Activated naive CD8-positive, alpha-beta T cell treated with anti-CD3 and anti-CD28 coated beads for 36 hours (primary cell): Measurements from ENCODE around the gene ANO10. TPM values are rescaled to one million over a fixed set of nuclear protein-coding genes. Genes with fewer than 3 reads are reported as not detected.

Experiments
- DNase-seq: peaks from one replicate; pipeline ENCODE4 v3.0.0; 2021
- H3K27ac Mint-ChIP-seq: one replicate; pipeline ENCODE4 v1.8.0; 2022; ENCODE audit warnings: mild to moderate bottlenecking, moderate library complexity, mixed read lengths
- H3K27me3 Mint-ChIP-seq: one replicate; pipeline ENCODE4 v1.8.0; 2022; ENCODE audit warnings: mild to moderate bottlenecking, mixed read lengths
- H3K36me3 Mint-ChIP-seq: one replicate; pipeline ENCODE4 v1.8.0; 2021; ENCODE audit warnings: mild to moderate bottlenecking, mixed read lengths
- H3K4me1 Mint-ChIP-seq: one replicate; pipeline ENCODE4 v1.8.0; 2021; ENCODE audit warnings: mixed read lengths
- H3K4me3 Mint-ChIP-seq: one replicate; pipeline ENCODE4 v1.8.0; 2022; ENCODE audit warnings: mild to moderate bottlenecking, moderate library complexity, mixed read lengths
- H3K9me3 Mint-ChIP-seq: one replicate; pipeline ENCODE4 v1.8.0; 2022; ENCODE audit warnings: mixed read lengths
- total RNA-seq, 2 experiments: library from RNA; stranded (reverse); gene quantifications; one replicate each; pipeline ENCODE4 v1.2.3, GENCODE V29; 2021

Gene ANO10
- total RNA-seq, 2 experiments from 2014 or later, result 7.5 to 10.1 TPM

DNA sequence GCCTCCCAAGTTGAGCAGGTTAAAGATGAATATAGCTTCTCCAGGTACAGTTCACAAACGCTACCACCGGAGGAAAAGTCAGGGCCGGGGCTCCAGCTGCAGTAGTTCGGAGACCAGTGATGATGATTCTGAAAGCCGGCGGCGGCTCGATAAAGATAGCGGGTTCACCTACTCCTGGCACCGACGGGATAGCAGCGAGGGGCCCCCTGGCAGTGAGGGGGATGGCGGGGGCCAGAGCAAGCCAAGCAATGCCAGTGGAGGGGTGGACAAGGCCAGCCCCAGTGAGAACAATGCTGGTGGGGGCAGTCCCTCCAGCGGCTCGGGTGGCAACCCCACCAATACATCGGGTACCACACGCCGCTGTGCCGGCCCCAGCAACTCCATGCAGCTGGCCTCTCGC lies 274.0 kb downstream of the ANO10 start:
- Mint-ChIP-seq H3K27ac (peak overlapping the region; percentile 95), H3K36me3 (peaks cover 89% of the 10 kb centered on the region), H3K4me3 (peak overlapping the region; percentile 47), H3K9me3 (peaks cover 17% of the 10 kb centered on the region), H3K27me3 (no peaks in the 10 kb centered on the region), H3K4me1 (peaks cover 64% of the 10 kb centered on the region)
- no peak for DNase-seq

- H3K4me3 Mint-ChIP-seq, result peak overlapping the region; percentile 47
- H3K4me1 Mint-ChIP-seq, result peaks cover 70% of the 10 kb centered on the region
- H3K27me3 Mint-ChIP-seq, result no peaks in the 10 kb centered on the region
- H3K36me3 Mint-ChIP-seq, result peaks cover 91% of the 10 kb centered on the region
- peaks cover 12% of the 10 kb centered on the region for H3K9me3 Mint-ChIP-seq
- peak; percentile 43 for DNase-seq
- H3K27ac Mint-ChIP-seq, result peak overlapping the region; percentile 95
These were observed 274.6 kb downstream of the ANO10 start for GRCh38 chr3:43346978-43347749.

DNA sequence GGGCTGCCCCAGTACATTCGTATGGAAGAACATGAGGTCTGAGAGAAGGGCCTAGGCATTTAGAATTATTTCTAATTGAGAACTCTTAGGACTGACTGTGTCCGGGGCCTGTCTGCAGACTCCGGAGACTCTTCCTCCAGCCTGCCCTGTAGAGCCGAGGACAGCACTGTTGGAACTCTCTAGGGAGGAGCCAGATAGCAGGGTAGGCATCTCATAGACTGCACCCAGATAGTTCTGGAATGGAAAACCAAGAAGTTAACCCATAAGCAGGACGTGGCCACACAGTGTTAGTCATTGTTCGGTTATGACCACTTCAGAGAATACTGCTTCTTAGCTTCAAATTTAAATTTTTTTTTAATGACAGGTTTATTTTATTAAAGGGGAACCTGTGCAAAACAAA lies 275.9 kb downstream of the ANO10 start:
- Mint-ChIP-seq H3K4me1 (peaks cover 69% of the 10 kb centered on the region), H3K27me3 (no peaks in the 10 kb centered on the region), H3K27ac (peak overlapping the region; percentile 91), H3K9me3 (peaks cover 4% of the 10 kb centered on the region), H3K4me3 (no peak overlapping the region), H3K36me3 (peaks cover 87% of the 10 kb centered on the region)
- peak; percentile 44 for DNase-seq

GRCh38 chr3:43345246-43345645 lies 276.6 kb downstream of the ANO10 start:
- H3K4me3 Mint-ChIP-seq, result no peak overlapping the region
- peaks cover 69% of the 10 kb centered on the region for H3K4me1 Mint-ChIP-seq
- H3K27me3 Mint-ChIP-seq, result no peaks in the 10 kb centered on the region
- no peak for DNase-seq
- peaks cover 4% of the 10 kb centered on the region for H3K9me3 Mint-ChIP-seq
- H3K36me3 Mint-ChIP-seq, result peaks cover 87% of the 10 kb centered on the region
- peak overlapping the region; percentile 91 for H3K27ac Mint-ChIP-seq

- Mint-ChIP-seq H3K27me3 (no peaks in the 10 kb centered on the region), H3K4me3 (no peak overlapping the region), H3K27ac (peak overlapping the region; percentile 79), H3K4me1 (peaks cover 69% of the 10 kb centered on the region), H3K36me3 (peaks cover 87% of the 10 kb centered on the region), H3K9me3 (peaks cover 8% of the 10 kb centered on the region)
- DNase-seq, result no peak
These were observed 277.3 kb downstream of the ANO10 start for GRCh38 chr3:43344520-43344919.

DNA sequence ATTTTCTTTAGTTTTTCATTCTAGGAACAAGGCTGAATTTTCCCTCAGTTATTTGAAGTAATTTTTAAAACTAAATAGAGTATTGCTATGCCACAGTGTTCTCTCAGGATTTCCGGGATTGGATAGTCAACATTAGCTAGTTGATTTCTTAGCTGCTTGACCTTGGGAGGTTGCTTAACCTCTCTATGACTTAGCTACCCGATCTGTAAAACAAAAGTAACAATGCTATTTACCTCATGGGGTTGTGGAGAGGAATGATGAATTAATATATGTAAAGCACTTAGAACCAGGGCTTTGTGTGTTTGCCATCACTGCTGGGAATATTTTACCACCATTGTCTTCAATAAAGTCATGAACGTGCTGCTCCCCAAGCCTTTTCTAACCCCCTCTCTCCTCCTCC lies 278.0 kb downstream of the ANO10 start:
- H3K27ac Mint-ChIP-seq, result peak overlapping the region; percentile 82

GRCh38 chr3:43343185-43343584 lies 278.6 kb downstream of the ANO10 start:
- peaks cover 58% of the 10 kb centered on the region for H3K4me1 Mint-ChIP-seq
- H3K27ac Mint-ChIP-seq, result peak overlapping the region; percentile 82
- H3K9me3 Mint-ChIP-seq, result peaks cover 15% of the 10 kb centered on the region
- no peak for DNase-seq
- H3K4me3 Mint-ChIP-seq, result no peak overlapping the region
- no peaks in the 10 kb centered on the region for H3K27me3 Mint-ChIP-seq
- H3K36me3 Mint-ChIP-seq, result peaks cover 88% of the 10 kb centered on the region

More for the DNA sequence above, 278.0 kb downstream of the ANO10 start:
- no peak for DNase-seq
- H3K36me3 Mint-ChIP-seq, result peaks cover 88% of the 10 kb centered on the region
- H3K4me1 Mint-ChIP-seq, result peaks cover 64% of the 10 kb centered on the region
- H3K9me3 Mint-ChIP-seq, result peaks cover 9% of the 10 kb centered on the region
- H3K27me3 Mint-ChIP-seq, result no peaks in the 10 kb centered on the region
- no peak overlapping the region for H3K4me3 Mint-ChIP-seq

GRCh38 chr3:43341788-43342187 lies 280.0 kb downstream of the ANO10 start:
- Mint-ChIP-seq H3K27me3 (no peaks in the 10 kb centered on the region), H3K4me3 (no peak overlapping the region), H3K9me3 (peaks cover 19% of the 10 kb centered on the region), H3K4me1 (peaks cover 46% of the 10 kb centered on the region), H3K36me3 (peaks cover 87% of the 10 kb centered on the region), H3K27ac (peak overlapping the region; percentile 82)
- no peak for DNase-seq

GRCh38 chr3:43340403-43340802 lies 281.4 kb downstream of the ANO10 start:
- H3K27ac Mint-ChIP-seq, result peak overlapping the region; percentile 63
- no peak for DNase-seq
- H3K36me3 Mint-ChIP-seq, result peaks cover 90% of the 10 kb centered on the region
- H3K27me3 Mint-ChIP-seq, result no peaks in the 10 kb centered on the region
- peaks cover 33% of the 10 kb centered on the region for H3K4me1 Mint-ChIP-seq
- peaks cover 29% of the 10 kb centered on the region for H3K9me3 Mint-ChIP-seq
- no peak overlapping the region for H3K4me3 Mint-ChIP-seq

DNA sequence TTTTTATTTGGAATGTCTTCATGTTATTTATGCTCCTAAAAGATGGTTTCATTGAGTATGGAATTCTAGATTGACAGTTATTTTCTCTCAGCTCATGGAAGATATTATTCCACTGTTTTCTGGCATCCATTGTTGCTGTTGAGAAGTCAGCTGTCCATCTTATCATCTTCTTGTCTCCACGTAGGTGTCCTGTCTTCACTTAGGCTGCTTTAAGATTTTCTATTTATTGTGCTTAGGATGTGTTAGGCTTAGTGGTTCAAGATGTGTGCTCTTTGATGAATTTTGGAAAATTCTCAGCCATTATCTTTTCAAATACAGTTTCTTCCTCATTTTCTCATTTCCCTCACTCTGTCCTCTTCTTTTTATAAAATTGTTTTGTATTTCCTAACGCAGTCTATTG lies 283.5 kb downstream of the ANO10 start:
- peaks cover 33% of the 10 kb centered on the region for H3K9me3 Mint-ChIP-seq
- H3K27ac Mint-ChIP-seq, result peak overlapping the region; percentile 51
- H3K4me1 Mint-ChIP-seq, result peaks cover 17% of the 10 kb centered on the region
- no peak for DNase-seq
- H3K36me3 Mint-ChIP-seq, result peaks cover 88% of the 10 kb centered on the region
- no peaks in the 10 kb centered on the region for H3K27me3 Mint-ChIP-seq
- H3K4me3 Mint-ChIP-seq, result no peak overlapping the region

GRCh38 chr3:43335799-43336198 lies 286.0 kb downstream of the ANO10 start:
- Mint-ChIP-seq H3K4me3 (no peak overlapping the region), H3K36me3 (peaks cover 88% of the 10 kb centered on the region), H3K4me1 (peaks cover 22% of the 10 kb centered on the region), H3K9me3 (peaks cover 36% of the 10 kb centered on the region), H3K27me3 (no peaks in the 10 kb centered on the region), H3K27ac (peak overlapping the region; percentile 23)
- DNase-seq, result no peak

DNA sequence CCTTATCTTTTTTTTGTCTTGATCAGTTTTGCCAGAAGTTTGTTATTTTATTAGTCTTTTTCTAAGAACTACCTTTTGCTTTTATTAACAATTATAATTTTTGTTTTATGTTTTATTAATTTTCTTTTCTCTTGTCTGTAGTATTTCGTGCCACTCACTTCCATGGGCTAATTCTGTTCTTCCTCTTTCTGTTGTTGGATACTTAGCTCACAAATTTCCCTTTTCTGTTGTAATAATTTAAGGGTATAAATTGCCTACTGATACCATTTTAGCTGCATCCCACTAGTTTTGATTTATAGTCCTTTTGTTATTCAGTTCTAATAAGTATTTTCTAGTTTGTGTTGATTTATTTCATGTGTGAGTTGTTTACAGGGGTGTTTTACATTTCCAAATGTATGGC lies 286.8 kb downstream of the ANO10 start:
- Mint-ChIP-seq H3K4me1 (peaks cover 30% of the 10 kb centered on the region), H3K9me3 (peaks cover 34% of the 10 kb centered on the region), H3K27ac (no peak overlapping the region), H3K36me3 (peaks cover 82% of the 10 kb centered on the region), H3K4me3 (no peak overlapping the region), H3K27me3 (no peaks in the 10 kb centered on the region)
- no peak for DNase-seq

GRCh38 chr3:43331381-43331780 lies 290.4 kb downstream of the ANO10 start:
- H3K27ac Mint-ChIP-seq, result peak overlapping the region; percentile 76
- H3K36me3 Mint-ChIP-seq, result peaks cover 55% of the 10 kb centered on the region
- DNase-seq, result no peak
- H3K9me3 Mint-ChIP-seq, result peaks cover 15% of the 10 kb centered on the region
- no peaks in the 10 kb centered on the region for H3K27me3 Mint-ChIP-seq
- H3K4me3 Mint-ChIP-seq, result no peak overlapping the region
- peaks cover 62% of the 10 kb centered on the region for H3K4me1 Mint-ChIP-seq

DNA sequence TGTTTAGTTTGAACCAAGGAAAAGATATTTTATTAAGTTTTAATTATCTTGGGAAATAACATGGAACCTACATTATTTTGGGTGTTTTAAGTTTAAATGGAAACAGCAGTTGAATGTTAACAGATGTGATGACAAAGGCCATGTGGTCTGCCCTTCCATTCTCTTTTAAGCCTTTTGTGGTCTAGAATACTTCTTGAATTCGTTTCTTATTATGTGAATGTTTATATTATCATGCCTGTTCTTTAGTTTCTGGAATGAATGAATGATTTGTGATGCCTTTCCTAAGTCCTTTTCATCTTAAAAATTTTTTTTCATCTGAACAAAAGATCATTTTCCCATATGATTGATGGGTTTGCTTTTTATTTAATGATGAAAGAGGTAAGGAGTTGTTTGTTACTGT lies 290.8 kb downstream of the ANO10 start:
- Mint-ChIP-seq H3K27ac (peak overlapping the region; percentile 76), H3K9me3 (peaks cover 12% of the 10 kb centered on the region), H3K4me1 (peaks cover 66% of the 10 kb centered on the region), H3K4me3 (no peak overlapping the region), H3K36me3 (peaks cover 53% of the 10 kb centered on the region), H3K27me3 (no peaks in the 10 kb centered on the region)
- DNase-seq, result no peak

DNA sequence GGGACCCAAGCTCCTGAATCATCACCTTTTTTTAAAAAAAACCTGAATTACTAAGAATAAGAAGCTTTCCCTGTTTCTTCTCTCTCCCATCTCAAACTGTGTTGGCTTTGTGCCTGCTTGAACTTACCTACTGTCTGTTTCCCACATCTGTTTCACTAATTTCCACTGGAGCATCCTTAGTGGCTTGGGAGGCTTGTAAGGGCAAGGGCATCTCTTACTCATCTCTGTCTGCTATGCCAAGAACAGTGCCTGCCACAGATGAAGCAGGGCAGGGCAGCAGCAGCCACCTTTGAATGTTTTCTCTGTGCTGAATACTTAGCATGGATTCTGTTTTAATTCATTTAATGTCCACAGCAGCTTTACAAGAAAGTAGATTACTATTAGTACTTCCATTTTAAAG lies 293.2 kb downstream of the ANO10 start:
- Mint-ChIP-seq H3K36me3 (peaks cover 43% of the 10 kb centered on the region), H3K4me1 (peaks cover 83% of the 10 kb centered on the region), H3K27ac (peak overlapping the region; percentile 73), H3K9me3 (peaks cover 3% of the 10 kb centered on the region), H3K27me3 (no peaks in the 10 kb centered on the region), H3K4me3 (no peak overlapping the region)
- DNase-seq, result no peak

DNA sequence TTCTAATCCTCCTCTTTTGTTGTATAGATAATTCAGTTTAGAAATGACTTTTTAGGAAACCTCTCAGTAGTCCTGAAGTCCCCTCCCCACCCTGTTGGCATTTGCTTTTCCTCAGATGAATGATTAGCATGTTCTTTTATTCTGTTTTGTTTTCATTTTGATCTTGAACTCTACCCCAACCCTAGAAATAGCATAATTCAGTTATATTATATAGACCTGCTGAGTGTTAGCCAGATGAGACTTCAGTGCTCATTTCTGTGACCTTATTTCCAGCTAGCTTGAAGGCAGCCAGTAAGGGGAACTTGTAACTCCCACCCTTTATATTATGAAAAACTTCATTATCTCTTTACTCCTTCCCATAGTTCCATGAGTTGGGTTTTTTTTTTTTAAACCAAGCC lies 294.2 kb downstream of the ANO10 start:
- peaks cover 81% of the 10 kb centered on the region for H3K4me1 Mint-ChIP-seq
- H3K27me3 Mint-ChIP-seq, result no peaks in the 10 kb centered on the region
- DNase-seq, result no peak
- peak overlapping the region; percentile 36 for H3K4me3 Mint-ChIP-seq
- H3K27ac Mint-ChIP-seq, result peak overlapping the region; percentile 91
- H3K9me3 Mint-ChIP-seq, result peaks cover 2% of the 10 kb centered on the region
- peaks cover 43% of the 10 kb centered on the region for H3K36me3 Mint-ChIP-seq
